Forelimb muscle (tissue), 1 donor: Measurements from ENCODE around the gene HGFAC. TPM values are rescaled to one million over a fixed set of nuclear protein-coding genes. Genes with fewer than 3 reads are reported as not detected.

Experiments
- DNase-seq: peaks from one replicate; pipeline ENCODE4 v3.0.0-alpha.2; 2013; ENCODE audit warnings: low read depth
- polyA plus RNA-seq: library from polyadenylated mRNA; unstranded; fragments of 120-200 nt; gene quantifications from one replicate; pipeline ENCODE4 v1.2.1, GENCODE V29; 2013; ENCODE audit not compliant: insufficient read length

Gene HGFAC
- polyA plus RNA-seq, 1 donor = 1.3 TPM

DNA sequence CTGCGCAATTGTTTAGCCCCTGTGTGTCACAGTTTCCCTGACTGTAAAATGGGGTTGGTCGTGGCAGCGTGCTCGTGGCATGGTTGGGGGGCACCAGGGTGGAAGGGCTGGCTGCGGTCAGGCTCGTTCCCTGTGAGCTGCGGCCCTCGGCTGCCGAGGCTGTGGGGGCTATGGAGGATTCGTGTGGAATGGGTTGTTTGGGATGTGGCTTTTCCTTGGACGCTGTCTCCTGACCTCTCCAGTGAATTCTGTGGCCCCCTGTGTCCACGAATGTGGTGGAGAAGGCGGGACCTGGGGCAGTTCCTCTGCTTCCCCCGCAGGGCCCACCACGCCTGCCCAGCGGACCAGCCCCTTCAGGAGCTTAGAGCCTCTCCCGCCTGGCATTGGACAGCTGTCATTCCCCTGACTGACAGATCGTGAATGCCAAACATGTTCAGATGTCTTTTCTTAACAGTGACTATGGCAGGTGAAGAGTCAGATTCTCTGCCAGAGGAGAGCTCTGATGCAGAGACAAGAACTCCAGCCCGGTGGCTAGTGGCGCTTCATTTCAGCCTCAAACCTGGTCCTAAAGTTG lies 17.2 kb upstream of the HGFAC start:
- DNase-seq = no peak

DNA sequence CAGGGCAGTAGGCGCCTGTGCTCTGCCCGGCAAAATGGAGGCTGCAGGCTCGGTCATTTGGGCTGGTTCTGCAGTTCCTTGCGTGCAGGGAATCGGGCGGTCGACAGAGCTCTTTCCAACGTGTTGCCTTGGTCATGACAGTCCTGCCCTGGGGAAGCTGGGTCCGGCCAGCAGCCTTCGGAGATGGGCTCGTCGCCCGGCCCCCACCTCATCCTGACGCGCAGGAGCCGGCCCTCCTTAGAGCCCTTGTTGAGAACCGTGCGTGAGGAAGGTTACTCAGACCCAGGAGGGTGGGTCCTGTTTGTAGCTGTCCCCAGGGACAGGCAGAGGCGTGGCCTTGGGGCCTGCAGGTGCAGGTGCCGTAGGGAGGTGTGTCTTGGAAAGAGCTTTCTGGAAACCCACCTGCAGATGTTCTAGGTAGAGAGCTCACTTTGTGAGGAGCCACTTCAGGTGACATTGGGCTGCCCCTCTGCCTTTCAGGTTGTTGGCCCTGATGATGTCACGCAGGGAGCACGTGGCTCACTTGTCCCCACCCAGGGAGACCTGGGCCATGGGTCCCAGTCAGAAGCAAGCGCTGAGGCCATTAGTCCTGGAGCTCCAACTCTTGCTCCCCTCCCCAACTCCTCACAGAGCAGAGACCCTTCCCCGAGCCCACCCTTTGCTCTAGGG lies 15.2 kb upstream of the HGFAC start:
- no peak for DNase-seq

DNA sequence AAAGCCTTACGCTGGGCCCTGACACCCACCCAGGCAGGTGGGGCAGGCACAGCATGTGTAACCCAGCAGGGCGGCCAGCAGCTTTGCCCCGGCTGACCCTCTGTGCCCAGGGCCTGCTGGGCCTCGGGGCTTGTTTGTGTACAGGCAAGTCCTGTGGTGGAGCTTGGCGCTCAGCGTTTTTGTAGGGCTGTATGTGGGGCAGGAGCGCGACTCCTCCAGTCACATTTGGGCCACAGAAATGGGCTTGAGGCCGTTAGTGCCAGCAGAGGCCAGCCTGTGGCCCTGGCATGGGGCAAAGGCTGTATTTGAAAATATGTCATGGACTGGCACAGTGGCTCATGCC lies 14.7 kb upstream of the HGFAC start:
- DNase-seq = no peak

DNA sequence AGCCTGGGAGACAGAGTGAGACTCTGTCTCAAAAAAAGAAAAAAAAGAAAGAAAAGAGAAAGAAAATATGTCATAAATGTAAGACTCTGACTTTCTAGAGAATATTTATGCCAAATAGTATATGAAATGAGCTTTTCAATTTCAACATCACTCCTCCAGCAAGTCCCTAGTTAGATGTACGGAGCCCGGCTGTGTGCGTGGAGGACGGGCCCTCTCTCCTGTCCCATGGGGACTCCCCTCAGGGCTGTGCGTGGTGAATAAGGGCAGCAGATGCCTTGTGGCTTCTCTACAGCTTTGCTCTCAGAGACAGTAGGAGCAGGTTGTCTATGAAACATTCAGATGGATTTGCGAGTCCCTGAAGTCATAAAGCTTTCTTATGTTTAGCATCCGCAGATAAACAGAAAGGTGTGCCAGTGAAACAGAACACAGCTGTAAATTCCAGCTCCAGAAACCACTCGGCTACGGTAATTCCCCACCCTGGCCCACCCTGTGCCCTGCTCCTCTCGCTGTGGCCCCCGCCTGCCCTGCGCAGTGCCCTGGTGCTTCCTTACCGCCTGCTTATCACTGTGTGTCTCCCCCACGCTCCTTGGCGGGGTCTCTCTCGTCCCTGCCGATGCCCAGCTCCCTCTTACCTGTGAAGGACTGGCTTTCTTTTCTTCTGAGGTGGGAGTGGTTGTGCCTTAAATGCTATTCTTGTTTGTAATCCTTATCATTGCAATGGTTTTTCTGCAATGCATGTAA lies 13.9 kb upstream of the HGFAC start:
- DNase-seq = no peak

DNA sequence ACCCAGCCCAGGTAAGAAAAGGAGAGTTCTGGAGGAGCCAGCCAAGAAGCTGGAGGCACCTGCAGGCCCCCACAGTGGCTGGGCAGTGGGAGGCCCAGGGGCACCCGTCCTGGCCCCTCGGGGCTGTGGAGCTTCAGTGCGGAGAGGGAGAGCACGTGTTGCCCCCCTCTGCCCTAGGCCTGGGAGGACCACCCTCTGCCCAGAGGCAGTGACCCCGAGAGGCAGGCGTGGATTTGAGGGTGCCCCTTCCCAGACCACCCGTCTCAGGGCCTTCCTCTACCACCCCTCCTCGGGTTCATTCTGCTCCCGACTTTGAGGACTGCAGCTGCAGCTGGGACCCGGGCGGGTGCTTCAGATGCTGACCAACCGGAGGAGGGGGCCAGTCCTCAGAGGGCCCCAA lies 12.1 kb upstream of the HGFAC start:
- no peak for DNase-seq

DNA sequence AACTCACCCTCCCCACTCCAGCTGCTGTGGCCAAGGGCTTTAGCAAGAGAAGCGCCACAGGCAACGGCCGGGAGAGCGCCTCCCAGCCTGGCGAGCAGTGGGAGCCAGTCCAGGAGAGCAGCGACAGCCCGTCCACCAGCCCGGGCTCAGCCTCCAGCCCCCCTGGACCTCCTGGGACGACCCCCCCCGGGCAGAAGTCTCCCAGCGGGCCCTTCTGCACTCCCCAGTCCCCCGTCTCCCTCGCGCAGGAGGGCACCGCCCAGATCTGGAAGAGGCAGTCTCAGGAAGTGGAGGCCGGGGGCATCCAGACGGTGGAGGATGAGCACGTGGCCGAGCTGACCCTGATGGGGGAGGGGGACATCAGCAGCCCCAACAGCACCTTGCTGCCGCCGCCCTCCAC lies 11.2 kb upstream of the HGFAC start:
- no peak for DNase-seq

DNA sequence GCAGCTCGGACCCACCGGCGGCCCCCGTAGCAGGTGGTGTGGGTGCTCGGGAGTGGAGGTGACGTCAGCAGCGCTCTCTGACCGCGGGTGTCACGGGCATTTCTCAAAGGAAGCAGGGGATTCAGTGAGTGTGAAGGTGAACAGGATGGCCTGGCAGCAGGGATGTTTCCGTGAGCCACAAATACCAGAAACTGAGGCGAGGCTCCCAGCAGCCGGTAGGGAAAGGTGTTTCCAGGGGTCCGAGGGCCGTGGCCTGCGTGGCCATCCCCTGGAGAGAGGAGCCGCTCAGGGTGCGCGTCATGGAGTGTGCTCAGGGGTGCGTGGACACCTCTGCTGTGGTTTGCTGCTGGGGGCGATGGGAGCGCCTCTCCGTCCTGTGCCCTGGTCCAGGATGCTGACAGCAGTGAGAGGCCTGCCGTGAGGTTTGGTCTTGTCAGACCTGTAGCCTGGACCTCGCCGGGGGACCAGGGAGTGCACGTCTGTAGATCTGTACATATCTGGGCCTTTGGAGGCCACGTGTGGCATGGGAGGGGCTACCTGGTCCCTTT lies 10.2 kb upstream of the HGFAC start:
- DNase-seq = no peak

DNA sequence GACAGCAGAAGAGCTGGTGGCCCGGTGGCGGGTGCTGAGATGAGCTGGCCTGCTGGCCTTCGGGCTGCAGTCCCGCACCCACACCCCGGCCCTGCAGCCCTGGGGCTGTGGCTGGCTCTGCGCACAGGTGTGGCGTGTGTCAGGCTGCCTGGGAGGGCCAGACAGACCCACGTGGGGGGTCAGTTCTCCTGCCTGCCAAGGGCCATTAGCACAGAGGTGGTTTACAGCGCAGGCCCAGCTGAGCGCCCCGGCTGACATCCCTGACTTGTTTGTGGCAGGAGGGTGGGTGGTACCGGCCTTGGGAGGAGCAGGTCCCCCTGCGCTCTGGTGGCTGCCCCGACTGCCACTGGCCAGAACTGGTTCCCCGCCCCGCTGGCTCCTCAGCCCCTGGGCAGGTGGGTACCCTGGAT lies 9.4 kb upstream of the HGFAC start:
- DNase-seq = no peak

DNA sequence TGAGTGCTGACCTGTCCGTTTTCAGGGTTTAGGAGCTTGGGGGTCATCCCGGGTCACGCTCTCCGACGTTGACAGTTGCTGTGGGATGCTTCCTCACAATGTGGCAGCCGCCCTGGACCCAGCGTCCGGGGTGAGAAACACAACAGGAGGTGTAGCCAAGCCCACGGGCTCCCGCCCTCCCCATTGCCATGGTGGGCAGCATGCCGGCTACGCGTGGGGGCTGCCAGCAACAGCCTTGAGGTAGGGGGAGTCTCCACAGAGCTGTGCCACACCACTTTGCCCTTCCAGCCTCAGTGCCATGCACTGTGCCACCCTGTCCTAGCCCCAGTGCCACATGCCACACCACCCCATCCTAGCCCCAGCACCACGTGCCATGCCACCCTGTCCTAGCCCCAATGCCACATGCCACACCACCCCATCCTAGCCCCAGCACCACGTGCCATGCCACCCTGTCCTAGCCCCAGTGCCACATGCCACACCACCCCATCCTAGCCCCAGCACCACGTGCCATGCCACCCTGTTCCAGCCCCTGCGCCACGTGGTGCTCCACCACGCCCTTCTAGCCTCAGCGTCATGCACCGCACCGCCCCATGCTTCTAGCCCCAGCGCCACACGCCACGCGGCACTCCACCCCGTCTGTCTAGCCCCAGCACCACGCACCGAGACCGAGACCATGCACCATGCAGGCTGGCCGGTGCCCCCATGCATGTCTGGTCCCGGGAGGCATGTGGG lies 8.5 kb upstream of the HGFAC start:
- DNase-seq = no peak

DNA sequence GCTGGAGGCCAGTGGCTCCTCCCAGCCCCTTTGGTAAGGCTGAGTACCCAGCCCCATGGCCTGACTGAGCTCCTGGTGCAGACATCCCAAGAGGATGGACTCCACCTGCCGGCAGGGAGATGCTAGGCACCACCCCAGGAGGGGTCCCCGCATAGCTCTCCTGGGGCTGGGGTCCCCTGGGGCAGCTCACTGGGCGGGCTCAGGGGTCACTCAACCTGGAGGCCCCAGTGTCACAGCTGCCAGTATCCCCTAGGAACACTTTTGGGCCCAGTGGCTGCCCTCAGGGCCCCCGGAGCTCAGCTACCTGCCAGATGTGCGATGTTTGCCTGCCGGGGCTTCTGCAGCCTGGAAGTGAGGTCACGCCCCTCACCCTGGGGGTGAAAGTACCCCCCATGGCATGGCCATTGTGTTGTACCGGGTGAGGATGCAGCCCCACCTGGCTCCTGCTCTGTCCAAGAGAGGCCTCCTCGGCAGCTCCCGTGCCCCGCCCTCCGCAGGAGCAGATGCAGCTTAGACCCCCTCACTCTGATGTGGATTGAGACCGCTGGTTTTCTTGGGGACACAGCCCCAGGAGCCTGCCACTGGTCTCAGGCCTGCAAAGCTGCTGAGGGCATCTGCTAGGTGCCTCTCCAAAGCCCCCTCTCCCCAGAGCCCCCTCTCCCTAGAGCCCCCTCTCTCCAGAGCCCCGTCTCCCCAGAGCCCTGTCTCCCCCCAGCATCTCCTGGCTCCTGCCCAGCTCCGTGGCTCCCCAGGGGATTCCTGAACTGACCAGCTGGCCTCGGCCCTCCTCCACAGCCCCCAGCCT lies 6.7 kb upstream of the HGFAC start:
- no peak for DNase-seq

DNA sequence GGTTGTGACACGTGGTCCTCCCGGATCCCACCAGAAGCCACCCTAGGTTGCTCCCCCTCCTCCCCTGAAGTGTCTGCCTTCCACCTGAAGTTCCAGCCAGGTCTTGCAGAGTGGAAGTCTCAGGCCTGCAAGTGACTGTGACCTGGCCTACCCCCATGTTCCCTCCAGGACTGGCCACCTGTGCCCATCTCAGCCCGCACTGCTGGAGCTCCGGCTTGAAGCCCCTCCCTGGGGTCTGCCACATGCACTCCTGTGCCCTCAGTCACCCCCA lies 6.1 kb upstream of the HGFAC start:
- no peak for DNase-seq

DNA sequence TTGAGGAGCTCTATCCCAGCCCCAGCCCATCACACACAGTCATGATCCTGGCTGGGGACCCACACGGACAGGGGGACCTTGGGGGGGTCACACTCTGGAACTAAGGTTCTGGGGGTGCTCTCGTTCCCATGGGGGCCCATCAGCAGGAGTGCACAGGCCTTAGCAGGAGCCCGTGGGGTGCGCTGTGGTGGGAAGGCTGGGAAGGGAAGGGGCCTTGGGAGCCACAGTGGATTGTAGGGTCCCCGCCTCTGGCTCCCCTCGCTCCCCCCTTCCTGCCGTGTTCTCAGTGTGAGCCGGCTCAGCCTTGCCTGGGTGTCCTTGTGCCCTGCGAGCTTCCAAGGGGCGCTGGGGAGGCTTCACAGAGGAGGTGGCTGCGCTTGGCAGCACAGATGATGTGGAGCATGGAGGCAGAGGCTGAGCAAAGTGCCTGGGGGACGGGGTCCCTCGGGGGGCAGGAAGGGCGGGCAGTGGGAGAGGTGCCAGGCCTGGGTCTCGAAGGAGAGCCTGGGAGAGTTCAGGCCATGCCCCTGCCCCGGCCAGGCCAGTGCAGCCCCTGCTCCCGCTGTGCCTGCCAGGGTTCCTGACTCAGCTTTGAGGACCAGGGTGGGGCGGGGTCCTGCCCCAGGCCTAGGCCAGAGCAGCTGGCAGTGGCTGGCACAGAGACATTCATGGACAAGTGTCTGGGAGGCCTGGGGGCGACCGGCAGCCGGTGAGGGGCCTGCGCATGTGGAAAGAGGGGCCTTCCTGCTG lies 5.5 kb upstream of the HGFAC start:
- no peak for DNase-seq

DNA sequence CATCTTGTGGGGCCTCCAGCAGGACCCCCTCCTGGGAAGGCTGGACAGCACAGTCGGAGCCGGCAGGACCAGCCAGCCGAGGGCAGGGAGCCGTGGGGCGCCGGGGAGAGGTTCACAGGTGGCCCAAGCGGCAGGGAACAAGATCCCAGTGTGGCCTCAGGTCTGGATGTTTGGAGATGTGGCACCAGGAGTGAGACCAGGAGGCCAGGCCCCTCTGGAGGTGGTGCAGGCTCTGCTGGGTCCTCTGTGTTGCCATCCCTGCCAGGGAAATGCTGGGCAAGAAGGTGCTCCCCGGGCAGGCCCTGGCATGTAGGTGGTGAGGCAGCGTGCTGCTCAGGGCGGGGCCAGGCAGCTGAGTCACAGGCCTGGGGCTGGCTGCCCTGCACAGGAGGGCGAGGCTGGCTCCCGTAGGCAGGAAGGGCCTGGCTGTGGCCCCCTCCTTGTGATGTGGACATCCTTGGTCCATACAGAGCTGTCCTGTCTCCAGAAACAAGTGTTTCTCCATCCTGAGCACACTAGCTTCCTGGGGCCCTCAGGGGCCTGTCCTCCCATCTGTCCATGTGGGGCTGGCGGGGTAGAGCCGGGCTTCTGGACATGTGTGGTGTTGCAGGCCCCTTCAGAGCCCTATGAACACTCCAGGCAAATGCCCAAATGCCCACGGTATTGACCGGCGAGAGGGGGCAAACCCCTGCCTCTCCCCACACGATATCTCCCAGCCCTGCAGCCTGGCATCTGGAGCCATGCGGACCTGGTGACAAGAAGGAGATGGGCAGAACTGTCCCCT lies 4.8 kb upstream of the HGFAC start:
- DNase-seq = no peak

DNA sequence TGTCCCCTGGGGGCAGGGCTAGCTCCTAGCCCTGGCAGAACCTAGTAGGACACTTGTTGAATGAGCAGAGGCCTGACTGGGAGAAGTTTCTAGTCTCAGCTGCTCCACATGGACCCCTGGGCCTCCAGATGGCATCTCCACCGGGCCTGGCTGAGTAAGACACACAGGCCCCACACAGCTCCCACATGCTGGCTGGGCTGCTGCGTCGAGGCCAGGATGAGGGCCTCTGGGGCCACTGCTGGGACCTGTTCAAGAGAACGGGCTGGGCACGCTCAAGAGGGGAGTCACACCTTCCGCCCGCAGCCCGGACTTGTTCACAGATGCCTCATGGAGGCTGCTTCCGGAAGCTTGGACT lies 4.2 kb upstream of the HGFAC start:
- DNase-seq = no peak

DNA sequence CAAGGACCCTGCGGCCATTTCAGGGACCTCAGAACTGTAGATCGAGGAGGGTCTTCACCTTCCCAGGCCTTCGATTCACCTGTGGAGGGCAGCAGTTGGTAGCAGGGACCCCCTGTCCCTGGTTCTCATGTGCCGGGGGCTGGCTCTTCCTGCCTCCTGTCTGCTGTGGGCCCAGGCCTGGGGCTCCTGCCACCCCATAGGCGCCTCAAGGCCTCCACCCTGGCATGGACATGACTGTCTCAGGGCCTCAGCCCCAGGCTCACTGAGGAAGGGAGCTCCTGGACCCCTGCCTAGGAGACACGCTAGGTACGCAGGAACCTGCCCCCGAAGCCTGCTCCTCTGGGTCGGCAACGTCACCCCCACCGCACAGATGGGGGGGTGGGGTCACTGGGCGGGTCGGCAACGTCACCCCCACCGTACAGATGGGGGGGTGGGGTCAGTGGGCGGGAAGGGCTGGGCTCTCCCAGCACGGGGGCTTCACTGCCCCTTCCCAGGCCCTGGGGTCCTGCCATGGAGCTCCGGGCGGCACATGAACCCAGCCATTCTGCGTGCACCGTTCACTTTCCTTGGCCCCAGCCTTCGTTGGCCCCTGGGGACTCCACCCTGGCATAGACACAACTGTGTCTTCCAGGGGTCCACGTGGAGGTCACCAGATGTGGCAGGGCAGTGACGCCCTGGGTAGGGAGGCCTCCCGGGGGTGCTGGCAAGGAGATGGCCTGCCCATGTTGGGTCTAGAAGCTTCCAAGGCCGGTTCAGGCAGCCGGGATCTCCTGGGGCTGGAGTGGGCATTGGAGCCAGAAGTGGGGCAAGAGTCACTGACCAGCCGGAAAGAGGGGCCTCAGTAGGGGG lies 3.5 kb upstream of the HGFAC start:
- DNase-seq = no peak

DNA sequence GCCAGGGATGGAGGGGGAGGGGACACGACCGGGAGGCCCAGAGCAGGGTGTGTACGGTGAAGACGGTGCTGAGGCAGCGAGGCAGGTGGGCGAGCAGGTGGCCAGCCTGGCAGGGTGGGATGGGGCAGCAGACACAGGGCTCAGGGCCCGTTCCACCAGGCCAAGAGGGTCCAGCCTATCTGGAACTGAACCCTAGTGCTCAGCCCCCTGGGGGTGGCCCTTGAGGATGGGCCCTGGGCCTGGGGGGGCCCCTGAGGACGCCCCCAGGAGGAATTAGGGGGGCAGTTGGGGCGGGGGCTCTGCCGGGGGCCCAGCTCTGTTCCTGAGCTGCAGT lies 3.0 kb upstream of the HGFAC start:
- no peak for DNase-seq

DNA sequence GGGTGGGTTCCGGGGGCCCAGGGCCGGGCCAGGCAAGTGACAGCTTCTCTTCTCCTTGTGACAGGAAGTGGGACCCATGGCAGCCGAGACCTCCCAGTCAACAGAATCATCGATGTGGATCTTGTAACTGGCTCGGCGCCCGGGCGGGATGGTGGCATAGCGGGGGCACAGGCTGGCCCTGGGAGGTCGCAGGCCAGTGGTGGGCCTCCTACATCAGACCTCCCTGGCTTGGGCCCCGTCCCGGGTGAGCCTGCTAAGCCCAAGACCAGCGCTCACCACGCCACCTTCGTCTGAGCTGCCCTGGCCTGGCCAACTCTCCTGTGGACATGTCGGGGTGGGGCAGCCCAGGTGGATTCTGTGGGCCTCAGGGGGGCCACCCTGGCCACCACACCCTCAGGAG lies 2.4 kb upstream of the HGFAC start:
- DNase-seq = no peak

DNA sequence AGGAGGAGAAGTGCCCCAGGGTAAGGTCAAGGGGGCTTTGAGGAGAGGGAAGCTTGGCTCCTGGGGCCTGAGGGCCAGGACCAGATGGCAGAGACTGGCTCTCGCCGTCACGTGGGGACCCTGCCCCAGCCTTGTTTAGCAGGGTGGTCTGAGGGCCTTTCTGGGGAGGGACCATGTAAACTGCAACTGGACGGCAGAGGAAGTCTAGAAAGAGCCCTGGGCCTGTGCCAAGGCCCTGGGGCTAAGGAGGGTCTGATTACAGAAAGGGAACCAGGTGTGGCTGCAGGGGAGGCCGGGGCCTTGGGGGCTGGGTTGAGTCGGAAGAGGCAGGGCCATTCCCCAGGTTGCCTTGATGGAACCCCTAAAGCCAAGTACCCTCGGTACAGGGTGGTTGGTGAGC lies 1.8 kb upstream of the HGFAC start:
- no peak for DNase-seq

DNA sequence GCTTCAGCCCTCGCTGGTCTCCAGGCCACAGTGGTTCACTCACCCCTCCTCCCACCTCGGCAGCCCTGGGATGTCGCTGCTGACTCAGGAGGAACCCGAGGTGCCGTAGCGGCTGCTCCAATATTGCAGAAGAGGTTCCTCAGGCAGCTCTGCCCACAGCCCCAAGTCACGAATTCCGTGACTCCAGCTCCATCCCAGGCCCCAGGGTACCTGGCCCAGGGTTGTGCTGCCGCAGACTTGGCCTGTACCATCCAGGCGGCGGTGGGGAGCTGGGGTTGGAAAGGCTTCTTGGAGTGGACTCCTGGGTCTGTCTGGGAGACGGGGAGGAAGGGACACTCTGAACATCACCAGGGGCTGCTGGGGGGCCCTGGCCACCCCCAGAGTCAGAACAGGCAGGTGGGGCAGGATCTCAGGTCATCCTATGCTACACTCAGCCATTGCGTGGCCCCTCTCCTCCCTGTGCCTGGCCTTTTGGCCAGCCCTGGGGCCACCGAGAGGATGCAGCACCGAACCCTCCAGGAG lies 728 bp upstream of the HGFAC start:
- no peak for DNase-seq
